Measurements from ENCODE around the gene UBL4B. TPM values are rescaled to one million over a fixed set of nuclear protein-coding genes. Genes with fewer than 3 reads are reported as not detected.

Gene UBL4B
- total RNA-seq (0.09 TPM in 1 of 2 replicates, not detected in the other), polyA plus RNA-seq (not detected in 2 replicates)

GRCh38 chr1:110112143-110112542, at the start of gene UBL4B:
Gene UBL4B (plus strand): TSS chr1:110112443. CDS start chr1:110112535, 92 bp downstream.
- DNase-seq (ENCODE audit: low read depth in 1 of 2, low spot score in 1 of 2) = no peak
- Histone ChIP-seq H3K27me3 (peaks cover 8% of the 10 kb centered on the region), H3K36me3 (no peaks in the 10 kb centered on the region)

GRCh38 chr1:110062612-110063011, 49.6 kb upstream of the UBL4B start:
- H3K4me1 ChIP-seq (ENCODE audit: low read depth) = no peaks in the 10 kb centered on the region
- no peak overlapping the region for H3K27ac ChIP-seq
- peaks cover 30% of the 10 kb centered on the region for H3K27me3 ChIP-seq
- no peak for DNase-seq (ENCODE audit: low read depth in 1 of 2, low spot score in 1 of 2)
- H3K9me3 ChIP-seq (ENCODE audit: low read depth) = no peaks in the 10 kb centered on the region
- H3K36me3 ChIP-seq = peaks cover 6% of the 10 kb centered on the region
- TF ChIP-seq CTCF (IDR thresholded peaks at IDR 0.05; ENCODE audit: low read depth, low read length) = no peak
- no peak overlapping the region for H3K4me3 ChIP-seq

More at GRCh38 chr1:110112143-110112542, at the start of gene UBL4B:
- H3K27ac ChIP-seq = no peak within 1 kb of the TSS
- TF ChIP-seq CTCF (IDR thresholded peaks at IDR 0.05; ENCODE audit: low read depth, low read length) = no peak
- H3K4me1 ChIP-seq (ENCODE audit: low read depth) = peaks cover 3% of the 10 kb centered on the region
- H3K4me3 ChIP-seq = no peak within 1 kb of the TSS
- no peaks in the 10 kb centered on the region for H3K9me3 ChIP-seq (ENCODE audit: low read depth)

- DNase-seq (ENCODE audit: low read depth in 1 of 2, low spot score in 1 of 2) = no peak
- TF ChIP-seq CTCF (IDR thresholded peaks at IDR 0.05; ENCODE audit: low read depth, low read length) = no peak
- Histone ChIP-seq H3K4me3 (no peak overlapping the region), H3K27ac (no peak overlapping the region), H3K4me1 (ENCODE audit: low read depth) (no peaks in the 10 kb centered on the region), H3K27me3 (peaks cover 41% of the 10 kb centered on the region), H3K36me3 (no peaks in the 10 kb centered on the region), H3K9me3 (ENCODE audit: low read depth) (no peaks in the 10 kb centered on the region)
Measured at GRCh38 chr1:110063781-110064180, 48.5 kb upstream of the UBL4B start.

- no peaks in the 10 kb centered on the region for H3K4me1 ChIP-seq (ENCODE audit: low read depth)
- TF ChIP-seq CTCF (IDR thresholded peaks at IDR 0.05; ENCODE audit: low read depth, low read length) = no peak
- H3K27me3 ChIP-seq = peaks cover 51% of the 10 kb centered on the region
- no peaks in the 10 kb centered on the region for H3K36me3 ChIP-seq
- no peak overlapping the region for H3K27ac ChIP-seq
- no peaks in the 10 kb centered on the region for H3K9me3 ChIP-seq (ENCODE audit: low read depth)
- H3K4me3 ChIP-seq = no peak overlapping the region
- no peak for DNase-seq (ENCODE audit: low read depth in 1 of 2, low spot score in 1 of 2)
Measured at GRCh38 chr1:110064576-110065337, 47.5 kb upstream of the UBL4B start.

GRCh38 chr1:110065841-110066240, 46.4 kb upstream of the UBL4B start:
- Histone ChIP-seq H3K27ac (no peak overlapping the region), H3K36me3 (no peaks in the 10 kb centered on the region), H3K27me3 (peaks cover 62% of the 10 kb centered on the region), H3K4me1 (ENCODE audit: low read depth) (no peaks in the 10 kb centered on the region), H3K4me3 (no peak overlapping the region), H3K9me3 (ENCODE audit: low read depth) (no peaks in the 10 kb centered on the region)
- peak in 1 of 2 donors; percentile 18 for DNase-seq (ENCODE audit: low read depth in 1 of 2, low spot score in 1 of 2)
- no peak for TF ChIP-seq CTCF (IDR thresholded peaks at IDR 0.05; ENCODE audit: low read depth, low read length)

Measured in cardiac muscle cell (in vitro differentiated cells and primary cell).